ENCODE data around the gene COL6A6.

- TF ChIP-seq EZH2 (IDR thresholded peaks at IDR 0.05; ENCODE audit: borderline replicate concordance) (no peak), EZH2phosphoT487 (IDR thresholded peaks at IDR 0.05; ENCODE audit: low read depth, severe bottlenecking, unreplicated experiment) (no peak)
- TF ChIP-seq, protein P1, sequence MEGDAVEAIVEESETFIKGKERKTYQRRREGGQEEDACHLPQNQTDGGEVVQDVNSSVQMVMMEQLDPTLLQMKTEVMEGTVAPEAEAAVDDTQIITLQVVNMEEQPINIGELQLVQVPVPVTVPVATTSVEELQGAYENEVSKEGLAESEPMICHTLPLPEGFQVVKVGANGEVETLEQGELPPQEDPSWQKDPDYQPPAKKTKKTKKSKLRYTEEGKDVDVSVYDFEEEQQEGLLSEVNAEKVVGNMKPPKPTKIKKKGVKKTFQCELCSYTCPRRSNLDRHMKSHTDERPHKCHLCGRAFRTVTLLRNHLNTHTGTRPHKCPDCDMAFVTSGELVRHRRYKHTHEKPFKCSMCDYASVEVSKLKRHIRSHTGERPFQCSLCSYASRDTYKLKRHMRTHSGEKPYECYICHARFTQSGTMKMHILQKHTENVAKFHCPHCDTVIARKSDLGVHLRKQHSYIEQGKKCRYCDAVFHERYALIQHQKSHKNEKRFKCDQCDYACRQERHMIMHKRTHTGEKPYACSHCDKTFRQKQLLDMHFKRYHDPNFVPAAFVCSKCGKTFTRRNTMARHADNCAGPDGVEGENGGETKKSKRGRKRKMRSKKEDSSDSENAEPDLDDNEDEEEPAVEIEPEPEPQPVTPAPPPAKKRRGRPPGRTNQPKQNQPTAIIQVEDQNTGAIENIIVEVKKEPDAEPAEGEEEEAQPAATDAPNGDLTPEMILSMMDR (IDR thresholded peaks at IDR 0.05; ENCODE audit: poor library complexity): no peak
Observed at GRCh38 chr3:130557336-130558035, 40.5 kb downstream of the COL6A6 start.
